NB4 (cell line): ENCODE results near the gene ASMTL.
"Not testable (repeated sequence)": the region's sequence is repeated elsewhere in the genome, so short reads cannot be mapped to it uniquely, and the experiment has no call there.

Experiments
- DNase-seq: peaks from one replicate; pipeline ENCODE4 v3.0.0; 2010; ENCODE audit warnings: low read depth
- H3K4me3 ChIP-seq: one replicate; pipeline ENCODE4 v1.5.1; 2011; ENCODE audit warnings: mild to moderate bottlenecking, low read depth, low read length, moderate library complexity
- CTCF ChIP-seq: IDR thresholded peaks from one replicate; pipeline ENCODE4 v1.5.1; 2012; ENCODE audit warnings: low read depth, low read length
- MAX ChIP-seq: IDR thresholded peaks from 2 replicates; pipeline ENCODE4 v1.6.1; 2011; ENCODE audit warnings: low read depth, low read length
- MYC ChIP-seq: IDR thresholded peaks from 2 replicates; pipeline ENCODE4 v1.6.1; 2011; ENCODE audit warnings: low read depth, low read length
- POLR2A ChIP-seq: IDR thresholded peaks from 2 replicates; pipeline ENCODE4 v1.6.1; 2011; ENCODE audit warnings: mild to moderate bottlenecking; ENCODE audit not compliant: insufficient read length; ENCODE audit errors: extremely low read depth

Gene ASMTL

GRCh38 chrX:1487401-1487800, 34.7 kb upstream of the ASMTL start:
- no peak for TF ChIP-seq CTCF
- no peak for TF ChIP-seq MYC
- no peak for TF ChIP-seq POLR2A
- TF ChIP-seq MAX = no peak

GRCh38 chrX:1486749-1487361, 34.1 kb upstream of the ASMTL start:
- no peak overlapping the region for H3K4me3 ChIP-seq
- no peak for TF ChIP-seq MYC
- no peak for TF ChIP-seq POLR2A
- no peak for TF ChIP-seq CTCF
- TF ChIP-seq MAX = no peak
- DNase-seq = no peak

More at GRCh38 chrX:1487401-1487800, 34.7 kb upstream of the ASMTL start:
- no peak overlapping the region for H3K4me3 ChIP-seq
- no peak for DNase-seq

- H3K4me3 ChIP-seq = no peak overlapping the region
- no peak for DNase-seq
- TF ChIP-seq POLR2A = no peak
Measured at GRCh38 chrX:1486177-1486576, 33.5 kb upstream of the ASMTL start.

GRCh38 chrX:1485033-1485432, 32.3 kb upstream of the ASMTL start:
- TF ChIP-seq MAX (no peak), POLR2A (no peak), MYC (no peak), CTCF (no peak)
- DNase-seq = no peak
- no peak overlapping the region for H3K4me3 ChIP-seq

GRCh38 chrX:1484638-1485019, 31.9 kb upstream of the ASMTL start:
- TF ChIP-seq MYC (no peak), CTCF (no peak), POLR2A (no peak), MAX (no peak)
- DNase-seq = no peak

GRCh38 chrX:1483843-1484637, 31.3 kb upstream of the ASMTL start:
- H3K4me3 ChIP-seq = no peak overlapping the region
- TF ChIP-seq CTCF (no peak), MAX (no peak), MYC (no peak), POLR2A (no peak)
- DNase-seq = no peak

More at GRCh38 chrX:1484638-1485019, 31.9 kb upstream of the ASMTL start:
- H3K4me3 ChIP-seq = no peak overlapping the region

GRCh38 chrX:1482530-1482928, 29.8 kb upstream of the ASMTL start:
- not testable (repeated sequence) for DNase-seq, H3K4me3 ChIP-seq
